Activated CD4-positive, alpha-beta T cell treated with anti-CD3 and anti-CD28 coated beads, Interleukin-2, amount 10 ng/mL, durations not matched to agents 7 days and 5 days (primary cell): ENCODE measurements around the gene DUSP7. TPM values are rescaled to one million over a fixed set of nuclear protein-coding genes. Genes with fewer than 3 reads are reported as not detected.
A peak's percentile ranks its signal among the peaks of the same experiment; 100 is the strongest.
"Not testable (repeated sequence)": the region's sequence is repeated elsewhere in the genome, so short reads cannot be mapped to it uniquely, and the experiment has no call there.

ENCODE experiments used
- CTCF ChIA-PET: fragments of 350-600 bp; sonication (Branson Sonifier 250); formaldehyde crosslinking; loops from one replicate; lab custom pipeline; 2021; ENCODE audit warnings: antibody characterized with exemption; lab: Charles Lee
- POLR2A ChIA-PET: fragments of 350-600 bp; sonication (Branson Sonifier 250); formaldehyde crosslinking; loops from one replicate; lab custom pipeline; 2021; ENCODE audit warnings: antibody characterized with exemption; lab: Charles Lee
- DNase-seq: peaks from one replicate; pipeline ENCODE4 v3.0.0-alpha.2; 2020
- H3K27ac Mint-ChIP-seq: one replicate; pipeline ENCODE4 v1.8.0; 2021; ENCODE audit warnings: mild to moderate bottlenecking, moderate library complexity, mixed read lengths
- H3K27me3 Mint-ChIP-seq: one replicate; pipeline ENCODE4 v1.8.0; 2021; ENCODE audit warnings: mixed read lengths
- H3K36me3 Mint-ChIP-seq: one replicate; pipeline ENCODE4 v1.8.0; 2021; ENCODE audit warnings: low read depth, mixed read lengths
- H3K4me1 Mint-ChIP-seq: one replicate; pipeline ENCODE4 v1.8.0; 2021; ENCODE audit warnings: mixed read lengths
- H3K4me3 Mint-ChIP-seq: one replicate; pipeline ENCODE4 v1.8.0; 2021; ENCODE audit warnings: mild to moderate bottlenecking, moderate library complexity, mixed read lengths
- H3K9me3 Mint-ChIP-seq: one replicate; pipeline ENCODE4 v1.8.0; 2021; ENCODE audit warnings: mixed read lengths
- total RNA-seq, 2 experiments: library from RNA; stranded (reverse); gene quantifications; one replicate each; pipeline ENCODE4 v1.2.3, GENCODE V29; 2021

The DUSP7 gene
- total RNA-seq, 2 experiments from 2014 or later = 38.3 to 42.0 TPM

GRCh38 chr3:52047295-52047960 lies 8.9 kb downstream of the DUSP7 start:
- H3K4me1 Mint-ChIP-seq = peaks cover 20% of the 10 kb centered on the region
- POLR2A ChIA-PET = no interaction called here
- no peak for DNase-seq
- H3K4me3 Mint-ChIP-seq = no peak overlapping the region
- no peak overlapping the region for H3K27ac Mint-ChIP-seq
- peaks cover 21% of the 10 kb centered on the region for H3K36me3 Mint-ChIP-seq
- no peaks in the 10 kb centered on the region for H3K27me3 Mint-ChIP-seq
- no peaks in the 10 kb centered on the region for H3K9me3 Mint-ChIP-seq
- CTCF ChIA-PET = interaction anchor here (1.4 kb wide), 1 partner anchor 32 kb away, joined by 3 read pairs; no protein-coding TSS in a partner anchor

GRCh38 chr3:52046902-52047239 lies 9.5 kb downstream of the DUSP7 start:
- no peak overlapping the region for H3K27ac Mint-ChIP-seq
- no peak overlapping the region for H3K4me3 Mint-ChIP-seq
- H3K36me3 Mint-ChIP-seq = peaks cover 18% of the 10 kb centered on the region
- ChIA-PET POLR2A (no interaction called here), CTCF (interaction anchor here (1.4 kb wide), 1 partner anchor 32 kb away, joined by 3 read pairs; no protein-coding TSS in a partner anchor)
- no peaks in the 10 kb centered on the region for H3K9me3 Mint-ChIP-seq
- no peaks in the 10 kb centered on the region for H3K27me3 Mint-ChIP-seq
- DNase-seq = no peak
- H3K4me1 Mint-ChIP-seq = peaks cover 16% of the 10 kb centered on the region

- ChIA-PET POLR2A (no interaction called here), CTCF (interaction anchor here (1.4 kb wide), 1 partner anchor 31 kb away, joined by 3 read pairs; no protein-coding TSS in a partner anchor)
- Mint-ChIP-seq H3K27me3 (no peaks in the 10 kb centered on the region), H3K27ac (no peak overlapping the region), H3K4me1 (peaks cover 15% of the 10 kb centered on the region), H3K36me3 (peaks cover 15% of the 10 kb centered on the region), H3K4me3 (no peak overlapping the region), H3K9me3 (no peaks in the 10 kb centered on the region)
- no peak for DNase-seq
These were observed 10.0 kb downstream of the DUSP7 start for GRCh38 chr3:52046186-52046901.

GRCh38 chr3:52044869-52045619 lies 11.3 kb downstream of the DUSP7 start:
- Mint-ChIP-seq H3K9me3 (no peaks in the 10 kb centered on the region), H3K27ac (peak overlapping the region; percentile 77), H3K4me1 (peaks cover 10% of the 10 kb centered on the region), H3K4me3 (no peak overlapping the region), H3K27me3 (no peaks in the 10 kb centered on the region), H3K36me3 (peaks cover 9% of the 10 kb centered on the region)
- ChIA-PET CTCF (interaction anchor here (0.5 to 1.1 kb wide), 6 partner anchors 9 to 291 kb away, joined by 3 to 5 read pairs (median 3); no protein-coding TSS in a partner anchor), POLR2A (no interaction called here)
- DNase-seq = no peak

- Mint-ChIP-seq H3K36me3 (no peaks in the 10 kb centered on the region), H3K4me1 (peaks cover 4% of the 10 kb centered on the region), H3K27ac (no peak overlapping the region), H3K27me3 (no peaks in the 10 kb centered on the region), H3K4me3 (no peak overlapping the region), H3K9me3 (no peaks in the 10 kb centered on the region)
- POLR2A ChIA-PET = no interaction called here
- CTCF ChIA-PET = interaction anchor here (0.9 kb wide), 1 partner anchor 77 kb away, joined by 3 read pairs; no protein-coding TSS in a partner anchor
- DNase-seq = no peak
These were observed 12.6 kb downstream of the DUSP7 start for GRCh38 chr3:52043750-52044149.

GRCh38 chr3:52043039-52043438 lies 13.3 kb downstream of the DUSP7 start:
- POLR2A ChIA-PET, H3K4me3 Mint-ChIP-seq, H3K36me3 Mint-ChIP-seq, H3K27ac Mint-ChIP-seq, DNase-seq, H3K27me3 Mint-ChIP-seq, H3K9me3 Mint-ChIP-seq, H3K4me1 Mint-ChIP-seq: not testable (repeated sequence)
- CTCF ChIA-PET = interaction anchor here (0.9 to 2.5 kb wide), 2 partner anchors 9 to 78 kb away, joined by 3 to 13 read pairs; no protein-coding TSS in a partner anchor

GRCh38 chr3:52041118-52041731 lies 15.1 kb downstream of the DUSP7 start:
- ChIA-PET POLR2A (interaction anchor here (0.5 to 0.9 kb wide), 2 partner anchors 10 to 36 kb away, joined by 3 to 4 read pairs; no protein-coding TSS in a partner anchor), CTCF (interaction anchor here (0.8 to 2.5 kb wide), 5 partner anchors 11 to 113 kb away, joined by 3 to 13 read pairs (median 3); partner anchors contain the start of genes DUSP7 and POC1A)
- H3K27me3 Mint-ChIP-seq = no peaks in the 10 kb centered on the region
- peaks cover 4% of the 10 kb centered on the region for H3K4me1 Mint-ChIP-seq
- no peaks in the 10 kb centered on the region for H3K9me3 Mint-ChIP-seq
- no peak for DNase-seq
- H3K36me3 Mint-ChIP-seq = no peaks in the 10 kb centered on the region
- H3K4me3 Mint-ChIP-seq = no peak overlapping the region
- peak overlapping the region; percentile 21 for H3K27ac Mint-ChIP-seq

GRCh38 chr3:52040600-52040999 lies 15.8 kb downstream of the DUSP7 start:
- ChIA-PET POLR2A (interaction anchor here (0.9 kb wide), 1 partner anchor 10 kb away, joined by 3 read pairs; no protein-coding TSS in a partner anchor), CTCF (interaction anchor here (0.6 to 2.5 kb wide), 4 partner anchors 12 to 128 kb away, joined by 3 to 13 read pairs (median 4); no protein-coding TSS in a partner anchor)
- DNase-seq = no peak
- Mint-ChIP-seq H3K27me3 (no peaks in the 10 kb centered on the region), H3K36me3 (no peaks in the 10 kb centered on the region), H3K9me3 (no peaks in the 10 kb centered on the region), H3K4me1 (peaks cover 4% of the 10 kb centered on the region), H3K4me3 (no peak overlapping the region), H3K27ac (no peak overlapping the region)

- Mint-ChIP-seq H3K4me1 (peaks cover 4% of the 10 kb centered on the region), H3K27me3 (no peaks in the 10 kb centered on the region), H3K36me3 (no peaks in the 10 kb centered on the region), H3K9me3 (no peaks in the 10 kb centered on the region), H3K4me3 (no peak overlapping the region), H3K27ac (no peak overlapping the region)
- CTCF ChIA-PET = interaction anchor here (0.6 to 1.6 kb wide), 2 partner anchors 16 to 129 kb away, joined by 3 to 5 read pairs; no protein-coding TSS in a partner anchor
- POLR2A ChIA-PET = no interaction called here
- no peak for DNase-seq
These were observed 16.5 kb downstream of the DUSP7 start for GRCh38 chr3:52039846-52040245.

- H3K27ac Mint-ChIP-seq = no peak overlapping the region
- H3K4me1 Mint-ChIP-seq = peaks cover 4% of the 10 kb centered on the region
- H3K4me3 Mint-ChIP-seq = no peak overlapping the region
- H3K36me3 Mint-ChIP-seq = no peaks in the 10 kb centered on the region
- ChIA-PET POLR2A (no interaction called here), CTCF (interaction anchor here (0.6 to 1.8 kb wide), 2 partner anchors 11 to 13 kb away, joined by 4 to 7 read pairs; no protein-coding TSS in a partner anchor)
- H3K27me3 Mint-ChIP-seq = no peaks in the 10 kb centered on the region
- H3K9me3 Mint-ChIP-seq = no peaks in the 10 kb centered on the region
- DNase-seq = no peak
These were observed 16.9 kb downstream of the DUSP7 start for GRCh38 chr3:52039426-52039825.

GRCh38 chr3:52038227-52038626 lies 18.1 kb downstream of the DUSP7 start:
- Mint-ChIP-seq H3K36me3 (no peaks in the 10 kb centered on the region), H3K27me3 (no peaks in the 10 kb centered on the region), H3K27ac (no peak overlapping the region), H3K4me3 (no peak overlapping the region), H3K4me1 (peaks cover 4% of the 10 kb centered on the region), H3K9me3 (no peaks in the 10 kb centered on the region)
- DNase-seq = no peak
- POLR2A ChIA-PET = no interaction called here
- CTCF ChIA-PET = interaction anchor here (1.8 kb wide), 1 partner anchor 14 kb away, joined by 7 read pairs; no protein-coding TSS in a partner anchor

- Mint-ChIP-seq H3K36me3 (no peaks in the 10 kb centered on the region), H3K27ac (no peak overlapping the region), H3K27me3 (no peaks in the 10 kb centered on the region), H3K4me3 (no peak overlapping the region), H3K9me3 (no peaks in the 10 kb centered on the region), H3K4me1 (peaks cover 4% of the 10 kb centered on the region)
- DNase-seq = no peak
- ChIA-PET CTCF (interaction anchor here (0.5 to 1.4 kb wide), 3 partner anchors 19 to 423 kb away, joined by 3 to 4 read pairs (median 4); partner anchors contain the start of gene DUSP7), POLR2A (no interaction called here)
These were observed 19.1 kb downstream of the DUSP7 start for GRCh38 chr3:52037291-52037690.
